ENCODE measurements around the gene CD44.

Gene CD44

GRCh38 chr11:35131886-35132285 lies 7.1 kb upstream of the CD44 start:
- no peaks in the 10 kb centered on the region; a peak in 1 of 22 replicates for H3K9me3 ChIP-seq (replicated peaks in 1 of 11)
- no peak overlapping the region for H3K9ac ChIP-seq
- H3K36me3 ChIP-seq: no peaks in the 10 kb centered on the region
- H3K4me1 ChIP-seq: peaks cover 6 to 16% (median 9%) of the 10 kb centered on the region in 10 experiments; a peak in 17 of 20 replicates
- H4K20me1 ChIP-seq: no peaks in the 10 kb centered on the region
- no peaks in the 10 kb centered on the region for H3K27me3 ChIP-seq
- no peak overlapping the region for H3K4me2 ChIP-seq
- H3K27ac ChIP-seq: no peak overlapping the region
- TF ChIP-seq Cebpa-rat (IDR thresholded peaks at IDR 0.05): no peak
- no peak overlapping the region for H3K4me3 ChIP-seq

- no peak overlapping the region for H3K27ac ChIP-seq
- peaks cover 16 to 24% (median 20%) of the 10 kb centered on the region in 10 experiments for H3K4me1 ChIP-seq
- no peak overlapping the region for H3K9ac ChIP-seq
- no peak for TF ChIP-seq Cebpa-rat (IDR thresholded peaks at IDR 0.05)
- no peaks in the 10 kb centered on the region for H4K20me1 ChIP-seq
- no peak overlapping the region for H3K4me3 ChIP-seq
- no peak overlapping the region for H3K4me2 ChIP-seq
- H3K27me3 ChIP-seq: no peaks in the 10 kb centered on the region; a peak in 1 of 22 replicates
- no peaks in the 10 kb centered on the region; a peak in 1 of 22 replicates for H3K9me3 ChIP-seq (replicated peaks in 1 of 11)
- H3K36me3 ChIP-seq: no peaks in the 10 kb centered on the region
These were observed 5.3 kb upstream of the CD44 start for GRCh38 chr11:35133656-35134055.

GRCh38 chr11:35134403-35135148 lies 4.4 kb upstream of the CD44 start:
- H3K27me3 ChIP-seq: no peaks in the 10 kb centered on the region; a peak in 1 of 22 replicates
- no peak overlapping the region for H3K4me2 ChIP-seq
- no peaks in the 10 kb centered on the region for H3K36me3 ChIP-seq
- TF ChIP-seq Cebpa-rat (IDR thresholded peaks at IDR 0.05): peak in 1 of 11 experiments; percentile 44; a peak in 2 of 22 replicates
- peaks cover 0 to 4% (median 1%) of the 10 kb centered on the region in 11 experiments; a peak in 10 of 22 replicates for H4K20me1 ChIP-seq
- H3K4me3 ChIP-seq: no peak overlapping the region
- H3K27ac ChIP-seq: no peak overlapping the region
- H3K9me3 ChIP-seq (replicated peaks in 1 of 11): no peaks in the 10 kb centered on the region
- peaks cover 17 to 25% (median 21%) of the 10 kb centered on the region in 10 experiments for H3K4me1 ChIP-seq
- no peak overlapping the region for H3K9ac ChIP-seq

- peaks cover 0 to 11% (median 7%) of the 10 kb centered on the region in 11 experiments; a peak in 14 of 22 replicates for H4K20me1 ChIP-seq
- H3K9ac ChIP-seq: no peak overlapping the region
- H3K4me1 ChIP-seq: peaks cover 17 to 25% (median 21%) of the 10 kb centered on the region in 10 experiments
- H3K27ac ChIP-seq: no peak overlapping the region
- peaks cover 0 to 6% (median 0%) of the 10 kb centered on the region in 11 experiments; a peak in 6 of 22 replicates for H3K36me3 ChIP-seq
- no peak overlapping the region for H3K4me3 ChIP-seq
- no peak for TF ChIP-seq Cebpa-rat (IDR thresholded peaks at IDR 0.05)
- H3K9me3 ChIP-seq (replicated peaks in 1 of 11): no peaks in the 10 kb centered on the region
- no peaks in the 10 kb centered on the region; a peak in 1 of 22 replicates for H3K27me3 ChIP-seq
- H3K4me2 ChIP-seq: no peak overlapping the region
These were observed 3.7 kb upstream of the CD44 start for GRCh38 chr11:35135222-35135621.

GRCh38 chr11:35136311-35136710 lies 2.7 kb upstream of the CD44 start:
- Histone ChIP-seq H3K4me3 (no peak overlapping the region), H3K36me3 (peaks cover 0 to 17% (median 10%) of the 10 kb centered on the region in 11 experiments; a peak in 9 of 22 replicates), H3K9me3 (replicated peaks in 1 of 11) (no peaks in the 10 kb centered on the region), H3K27me3 (no peaks in the 10 kb centered on the region; a peak in 1 of 22 replicates), H3K9ac (no peak overlapping the region), H3K4me2 (peak overlapping the region in 7 of 11 experiments; percentile 1 to 31 (median 9); a peak in 4 of 22 replicates), H3K4me1 (peaks cover 17 to 36% (median 26%) of the 10 kb centered on the region in 10 experiments), H3K27ac (no peak overlapping the region), H4K20me1 (peaks cover 0 to 22% (median 18%) of the 10 kb centered on the region in 11 experiments; a peak in 16 of 22 replicates)
- TF ChIP-seq Cebpa-rat (IDR thresholded peaks at IDR 0.05): no peak

- peaks cover 0 to 34% (median 19%) of the 10 kb centered on the region in 11 experiments; a peak in 15 of 22 replicates for H3K36me3 ChIP-seq
- H3K27ac ChIP-seq: peak overlapping the region in 8 of 11 experiments; percentile 93 to 97 (median 96); a peak in 13 of 22 replicates
- H3K4me1 ChIP-seq: peaks cover 31 to 54% (median 41%) of the 10 kb centered on the region in 10 experiments
- TF ChIP-seq Cebpa-rat (IDR thresholded peaks at IDR 0.05): no peak
- no peaks in the 10 kb centered on the region for H3K9me3 ChIP-seq (replicated peaks in 1 of 11)
- H3K4me3 ChIP-seq: peak overlapping the region; percentile 87 to 98 (median 94); a peak in 19 of 20 replicates
- H3K4me2 ChIP-seq: peak overlapping the region; percentile 84 to 98 (median 94)
- H4K20me1 ChIP-seq: peaks cover 12 to 39% (median 35%) of the 10 kb centered on the region in 11 experiments; a peak in 20 of 22 replicates
- peak overlapping the region in 10 of 11 experiments; percentile 95 to 98 (median 96); a peak in 19 of 22 replicates for H3K9ac ChIP-seq
- no peaks in the 10 kb centered on the region; a peak in 1 of 22 replicates for H3K27me3 ChIP-seq
These were observed 913 bp upstream of the CD44 start for GRCh38 chr11:35138058-35138457.

- Histone ChIP-seq H3K4me3 (peak overlapping the region; percentile 87 to 98 (median 94)), H4K20me1 (peaks cover 18 to 44% (median 40%) of the 10 kb centered on the region in 11 experiments; a peak in 21 of 22 replicates), H3K27ac (peak overlapping the region; percentile 87 to 97 (median 96)), H3K27me3 (no peaks in the 10 kb centered on the region; a peak in 1 of 22 replicates), H3K4me1 (peaks cover 37 to 59% (median 46%) of the 10 kb centered on the region in 10 experiments), H3K4me2 (peak overlapping the region; percentile 84 to 98 (median 94)), H3K9me3 (replicated peaks in 1 of 11) (no peaks in the 10 kb centered on the region), H3K9ac (peak overlapping the region; percentile 94 to 98 (median 96)), H3K36me3 (peaks cover 0 to 39% (median 24%) of the 10 kb centered on the region in 11 experiments; a peak in 17 of 22 replicates)
- no peak for TF ChIP-seq Cebpa-rat (IDR thresholded peaks at IDR 0.05)
These were observed 397 bp upstream of the CD44 start for GRCh38 chr11:35138606-35138942.

- no peaks in the 10 kb centered on the region; a peak in 1 of 22 replicates for H3K27me3 ChIP-seq
- no peaks in the 10 kb centered on the region for H3K9me3 ChIP-seq (replicated peaks in 1 of 11)
- peaks cover 49 to 71% (median 58%) of the 10 kb centered on the region in 10 experiments for H3K4me1 ChIP-seq
- peak overlapping the region; percentile 87 to 97 (median 96) for H3K27ac ChIP-seq
- peak overlapping the region; percentile 87 to 98 (median 94) for H3K4me3 ChIP-seq
- peak overlapping the region; percentile 84 to 98 (median 94) for H3K4me2 ChIP-seq
- H3K36me3 ChIP-seq: peaks cover 1 to 52% (median 36%) of the 10 kb centered on the region in 11 experiments; a peak in 19 of 22 replicates
- H4K20me1 ChIP-seq: peaks cover 30 to 57% (median 52%) of the 10 kb centered on the region in 11 experiments; a peak in 21 of 22 replicates
- no peak for TF ChIP-seq Cebpa-rat (IDR thresholded peaks at IDR 0.05)
- H3K9ac ChIP-seq: peak overlapping the region; percentile 94 to 98 (median 96)
These were observed 831 bp downstream of the CD44 start for GRCh38 chr11:35139722-35140282.

All from BLaER1 treated with 17β-estradiol and CSF1 and Interleukin-3, amounts not matched to agents 10 nM and 100 nM (cell line).